Stimulated activated CD4-positive, alpha-beta T cell treated with anti-CD3 and anti-CD28 coated beads, Interleukin-12 subunit alpha, Interleukin-12 subunit beta, amount 100 ng/mL, for 48 hours (primary cell): ENCODE results near the gene SEZ6L2.

ENCODE experiments used
- DNase-seq, 3 donors: peaks; one replicate each; pipeline ENCODE4 v3.0.0-alpha.2; 2020; ENCODE audit warnings: low read depth in 2 of 3, low spot score in 1 of 3

SEZ6L2 gene

DNA sequence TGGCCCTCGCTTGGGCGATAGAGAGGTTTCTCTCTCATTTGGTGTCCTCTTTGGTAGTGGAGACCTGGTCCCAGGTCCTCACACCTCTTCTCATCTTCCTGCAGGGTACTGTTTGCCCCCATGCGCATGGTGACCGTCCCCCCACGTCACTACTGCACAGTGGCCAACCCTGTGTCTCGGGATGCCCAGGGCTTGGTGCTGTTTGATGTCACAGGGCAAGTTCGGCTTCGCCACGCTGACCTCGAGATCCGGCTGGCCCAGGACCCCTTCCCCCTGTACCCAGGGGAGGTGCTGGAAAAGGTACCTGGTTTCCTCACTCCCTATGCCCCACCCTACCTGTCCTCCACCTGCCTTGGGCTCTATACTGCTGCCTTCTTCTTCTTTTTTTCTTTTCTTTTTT is 68.6 kb downstream of the SEZ6L2 start:
- DNase-seq = no peak

DNA sequence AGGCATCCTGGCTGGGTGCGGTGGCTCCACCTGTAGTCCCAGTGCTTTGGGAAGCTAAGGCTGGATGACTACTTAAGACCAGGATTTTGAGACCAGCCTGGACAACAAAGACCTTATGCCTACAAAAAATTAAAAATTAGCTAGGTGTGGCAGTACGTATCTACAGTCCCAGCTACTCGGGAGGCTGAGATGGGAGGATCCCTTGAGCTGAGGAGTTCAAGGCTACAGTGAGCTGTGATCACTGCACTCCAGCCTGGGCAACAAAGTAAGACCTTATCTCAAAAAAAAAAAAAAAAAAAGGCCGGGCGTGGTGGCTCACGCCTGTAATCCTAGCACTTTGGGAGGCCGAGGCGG is 73.0 kb downstream of the SEZ6L2 start:
- no peak for DNase-seq

DNA sequence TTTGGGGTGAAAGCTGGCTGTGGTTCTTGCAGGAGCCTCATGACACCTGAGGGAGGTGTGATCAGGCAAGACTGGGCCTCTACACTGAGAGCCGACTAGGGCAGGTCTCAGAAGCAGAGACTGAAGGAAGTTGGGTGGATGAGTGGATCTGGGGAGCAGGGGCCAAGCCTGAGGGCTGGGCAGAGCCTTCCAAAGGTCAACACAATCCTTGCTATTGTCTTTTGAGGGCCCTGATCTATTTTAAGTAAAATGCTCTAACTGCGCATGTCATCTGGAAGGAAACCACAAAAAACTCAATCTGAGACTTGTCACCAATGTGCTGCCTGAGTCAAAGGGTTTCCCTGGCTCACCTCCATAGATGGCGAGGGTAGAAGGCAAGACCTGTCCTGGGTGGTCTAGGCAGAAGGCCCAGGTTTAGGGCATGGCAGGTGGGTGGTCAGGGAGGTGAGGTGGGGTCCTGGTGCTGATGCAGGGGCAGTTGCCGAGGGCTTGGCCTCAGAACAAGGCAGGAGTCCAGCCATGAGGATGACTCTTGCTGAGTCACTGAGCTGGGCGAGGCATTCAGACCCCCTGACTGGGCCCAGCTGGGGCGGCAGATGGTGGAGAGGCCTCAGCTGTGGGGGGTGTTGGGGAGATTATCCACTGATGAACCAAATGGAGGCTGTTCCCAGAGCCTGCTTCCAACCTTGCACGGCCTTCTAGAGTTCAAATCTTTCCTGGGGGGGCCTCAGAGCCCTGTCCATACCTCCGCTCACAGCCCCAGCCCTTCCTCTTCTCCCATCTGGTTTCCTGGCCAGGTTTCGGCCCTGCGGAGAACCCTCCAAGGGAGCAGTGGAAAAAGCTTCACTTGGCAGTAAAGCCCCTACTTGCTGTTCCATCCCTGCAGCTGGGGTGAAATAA is 74.0 kb downstream of the SEZ6L2 start:
- no peak for DNase-seq

DNA sequence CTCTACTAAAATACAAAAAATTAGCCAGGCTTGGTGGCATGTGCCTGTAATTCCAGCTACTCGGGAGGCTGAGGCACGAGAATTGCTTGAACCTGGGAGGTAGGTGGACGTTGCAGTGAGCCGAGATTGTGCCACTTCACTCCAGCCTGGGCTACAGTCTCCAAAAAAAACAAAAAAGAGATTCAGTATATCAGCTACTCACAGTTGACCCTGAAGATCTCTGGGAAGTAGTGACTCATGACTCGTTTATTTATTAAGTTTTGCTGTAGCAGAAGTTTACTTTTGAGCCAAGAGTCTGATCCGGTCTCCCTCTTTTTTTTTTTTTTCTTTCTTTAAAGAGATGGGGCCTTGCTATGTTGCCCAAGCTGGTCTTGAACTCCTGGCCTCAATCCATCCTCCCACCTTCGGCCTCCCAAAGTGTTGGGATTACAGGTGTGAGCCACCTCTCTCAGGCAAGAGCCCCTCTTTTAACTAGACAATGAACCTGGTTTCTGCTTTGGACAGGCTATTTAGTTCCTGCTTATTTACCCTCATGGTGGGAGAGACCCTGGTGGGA is 74.7 kb downstream of the SEZ6L2 start:
- DNase-seq = no peak

DNA sequence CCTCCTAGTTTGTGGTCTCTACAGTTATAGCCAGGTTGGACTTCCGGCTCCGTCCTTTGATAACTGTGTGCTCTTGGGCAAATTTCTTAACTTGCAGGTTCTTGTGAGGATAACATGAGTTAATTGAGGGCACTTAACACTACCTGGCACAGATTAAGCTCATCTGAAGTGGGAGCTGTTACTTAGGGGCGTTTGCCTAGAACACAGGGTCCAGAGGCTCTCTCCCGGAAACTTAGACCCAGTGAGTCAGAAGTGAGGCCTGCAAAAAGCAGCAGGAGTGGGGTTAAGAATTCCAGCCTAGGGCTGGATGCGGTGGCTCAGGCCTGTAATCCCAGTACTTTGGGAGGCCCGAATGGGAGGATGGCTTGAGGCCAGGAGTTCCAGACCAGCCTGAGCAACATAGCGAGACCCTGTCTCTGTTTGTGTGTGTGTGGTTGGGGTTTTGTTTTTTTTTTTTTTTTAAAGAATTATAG is 77.7 kb downstream of the SEZ6L2 start:
- DNase-seq = no peak
